GM19467 (cell line): ENCODE measurements around the gene ZNF436.
"Not testable (repeated sequence)": the region's sequence is repeated elsewhere in the genome, so short reads cannot be mapped to it uniquely, and the experiment has no call there.

Source experiments
- ATAC-seq: cut with Tn5 transposase; IDR thresholded peaks from one replicate; pipeline ENCODE4 v1.9.1; 2021; ENCODE audit warnings: mild to moderate bottlenecking, moderate library complexity; ENCODE audit not compliant: unreplicated experiment

ZNF436 gene

DNA sequence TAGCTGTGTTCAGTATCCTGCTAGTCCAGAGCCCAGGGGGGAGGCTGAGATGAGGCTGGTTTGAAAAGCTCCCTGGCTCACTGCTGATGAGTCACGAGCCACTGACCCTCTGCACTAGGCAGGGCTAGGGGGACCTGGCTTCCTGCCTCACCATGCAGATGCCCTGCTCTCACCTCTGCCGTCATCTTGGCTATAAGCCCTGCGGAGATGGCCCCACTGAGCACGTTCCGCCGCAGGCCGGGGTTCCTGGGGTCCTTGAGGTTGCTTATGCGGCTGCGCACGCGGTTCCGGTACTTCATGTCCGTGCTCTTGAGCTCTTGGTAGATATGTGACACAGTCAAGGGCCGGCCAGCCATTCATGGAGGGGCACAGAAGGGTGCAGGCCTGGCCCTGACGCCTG is 24.1 kb upstream of the ZNF436 start:
- no peak for ATAC-seq

DNA sequence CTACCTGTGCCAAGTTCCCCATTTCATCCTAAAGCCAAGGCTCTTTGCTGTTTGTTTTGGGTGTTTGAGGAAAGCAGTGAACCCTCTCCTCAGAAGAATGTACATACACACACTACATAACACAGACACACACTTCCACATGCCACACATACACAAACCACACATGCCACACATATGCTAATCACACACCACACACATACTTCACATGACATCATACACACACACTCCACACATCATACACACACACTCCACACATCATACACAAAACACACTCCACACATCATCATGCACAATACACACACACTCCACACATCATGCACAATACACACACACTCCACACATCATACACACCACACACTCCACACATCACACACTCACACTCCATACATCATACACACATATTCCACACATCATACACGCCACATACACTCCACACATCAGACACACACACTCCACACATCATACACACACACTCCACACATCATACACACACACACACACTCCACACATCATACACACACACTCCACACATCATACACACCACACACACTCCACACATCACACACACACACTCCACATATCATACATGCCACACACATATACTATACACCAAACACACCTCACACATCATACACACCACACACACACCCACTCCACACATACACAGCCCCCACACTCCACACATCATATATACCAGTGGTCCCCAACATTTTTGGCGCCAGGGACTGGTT is 22.7 kb upstream of the ZNF436 start:
- no peak for ATAC-seq

DNA sequence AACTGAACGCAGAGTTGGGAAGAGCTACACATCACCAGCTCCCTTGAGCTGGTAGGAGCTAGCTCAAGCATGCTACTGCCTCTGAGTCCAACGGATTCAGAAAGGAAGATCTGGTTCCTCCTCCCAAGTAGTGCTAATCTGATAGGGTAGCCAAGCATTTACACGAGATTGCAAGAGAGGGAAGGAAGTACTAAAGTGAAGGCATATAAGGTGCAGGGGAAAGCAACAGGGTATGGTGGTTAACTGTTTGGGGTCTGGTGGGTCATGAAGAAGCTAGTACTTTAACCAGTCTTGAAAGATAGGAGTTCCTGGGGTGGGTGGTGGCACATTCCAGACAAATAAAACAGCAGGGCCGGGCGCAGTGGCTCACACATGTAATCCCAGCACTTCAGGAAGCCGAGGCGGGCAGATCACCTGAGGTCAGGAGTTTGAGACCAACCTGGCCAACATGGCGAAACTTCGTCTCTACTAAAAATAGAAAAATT is 20.2 kb upstream of the ZNF436 start:
- ATAC-seq, result no peak

GRCh38 chr1:23387494-23387893 is 17.9 kb upstream of the ZNF436 start:
- no peak for ATAC-seq

GRCh38 chr1:23385119-23385621 is 15.5 kb upstream of the ZNF436 start:
- ATAC-seq, result no peak

DNA sequence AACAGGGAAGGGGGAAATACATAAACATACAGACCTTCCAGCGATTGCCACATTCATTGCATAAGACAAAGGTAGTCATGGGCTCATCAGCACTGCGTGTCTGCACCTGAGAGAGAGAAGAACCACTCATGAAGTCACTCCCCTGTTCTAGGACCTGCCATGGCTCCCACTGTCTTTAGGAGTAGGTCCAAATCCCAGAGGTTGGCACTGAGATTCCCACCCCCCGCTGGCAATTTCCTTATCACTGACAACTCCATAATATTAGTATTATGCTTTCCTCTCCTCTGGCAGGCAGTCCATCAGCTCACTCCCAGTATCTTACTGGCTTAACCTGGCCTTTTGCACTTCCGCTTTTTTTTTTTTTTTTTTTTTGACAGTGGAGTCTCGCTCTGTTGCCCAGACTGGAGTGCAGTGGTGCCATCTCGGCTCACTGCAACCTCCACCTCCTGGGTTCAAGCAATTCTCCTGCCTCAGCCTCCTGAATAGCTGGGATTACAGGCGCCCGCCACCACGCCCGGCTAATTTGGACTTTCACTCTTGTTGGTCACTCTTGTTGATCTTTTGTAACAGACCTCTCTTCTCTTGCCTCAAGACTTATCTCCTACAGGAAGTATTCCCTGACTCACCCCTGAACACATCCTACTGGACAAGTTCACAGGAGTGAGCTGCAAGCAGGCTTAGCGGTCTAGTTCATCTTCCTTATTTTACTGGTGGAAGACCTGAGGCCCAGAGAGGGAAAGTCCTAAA is 14.8 kb upstream of the ZNF436 start:
- no peak for ATAC-seq

GRCh38 chr1:23383577-23384311 is 14.1 kb upstream of the ZNF436 start:
- ATAC-seq, result no peak

GRCh38 chr1:23381233-23381885 is 11.7 kb upstream of the ZNF436 start:
- no peak for ATAC-seq

DNA sequence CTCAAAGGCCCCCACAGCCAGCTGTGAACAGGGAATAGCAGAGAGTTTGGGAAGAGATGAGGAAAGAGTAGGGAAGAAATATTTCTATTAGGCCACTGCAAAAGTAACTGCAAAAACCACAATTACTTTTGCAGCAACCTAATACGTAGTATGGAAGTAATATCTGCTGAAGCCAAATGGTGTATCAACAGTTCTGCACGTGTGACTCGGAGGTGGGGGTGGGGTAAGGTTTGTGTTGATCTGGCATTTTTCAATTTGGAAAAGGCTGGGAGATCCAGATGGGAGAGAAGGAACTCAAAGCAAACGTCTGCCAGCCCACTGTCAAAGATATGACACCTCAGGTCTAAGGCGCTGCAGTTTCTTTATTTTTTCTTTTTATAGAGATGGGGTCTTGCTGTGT is 11.1 kb upstream of the ZNF436 start:
- no peak for ATAC-seq

GRCh38 chr1:23380236-23380635 is 10.6 kb upstream of the ZNF436 start:
- not testable (repeated sequence) for ATAC-seq

DNA sequence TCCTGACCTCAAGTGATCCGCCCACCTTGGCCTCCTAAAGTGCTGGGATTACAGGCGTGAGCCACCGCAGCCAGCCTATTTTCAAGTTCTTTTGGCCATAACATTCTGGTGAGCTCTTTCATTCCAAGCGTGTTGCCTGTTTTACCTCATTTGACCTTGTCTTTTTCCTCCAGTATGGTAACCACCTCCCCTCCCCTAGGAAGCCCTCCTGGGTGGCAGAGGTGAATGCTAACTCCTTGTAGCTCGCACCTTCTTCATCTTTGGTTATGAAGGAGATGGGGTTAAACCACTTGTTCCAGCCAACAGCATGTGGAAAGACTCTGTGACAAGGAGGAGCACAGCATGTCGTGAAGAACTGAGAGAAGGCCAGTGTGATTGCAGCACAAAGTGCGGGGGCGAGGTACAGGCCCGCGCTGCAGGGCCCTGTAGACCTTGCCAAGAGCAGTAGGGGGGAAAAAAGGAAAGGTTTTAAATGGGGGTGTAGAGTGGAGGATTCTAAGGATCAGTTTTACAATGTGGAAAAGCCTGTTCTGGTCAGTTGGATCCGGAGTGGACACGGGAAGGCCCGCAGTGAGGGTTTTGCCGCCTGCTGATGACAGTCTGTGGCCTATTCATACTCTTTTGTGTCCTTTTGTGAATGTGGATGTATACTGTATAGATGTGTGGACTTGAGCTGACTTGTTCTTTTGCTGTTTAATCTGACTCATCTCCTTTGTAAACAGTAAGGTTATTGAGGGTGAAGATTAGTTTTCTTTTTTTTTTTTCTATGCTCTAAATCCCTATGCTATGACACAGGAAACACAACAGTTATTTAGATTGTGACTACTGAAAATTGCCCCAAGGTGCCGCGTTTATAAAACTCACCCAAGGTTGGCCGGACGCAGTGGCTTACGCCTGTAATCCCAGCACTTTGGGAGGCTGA is 7.5 kb upstream of the ZNF436 start:
- no peak for ATAC-seq

DNA sequence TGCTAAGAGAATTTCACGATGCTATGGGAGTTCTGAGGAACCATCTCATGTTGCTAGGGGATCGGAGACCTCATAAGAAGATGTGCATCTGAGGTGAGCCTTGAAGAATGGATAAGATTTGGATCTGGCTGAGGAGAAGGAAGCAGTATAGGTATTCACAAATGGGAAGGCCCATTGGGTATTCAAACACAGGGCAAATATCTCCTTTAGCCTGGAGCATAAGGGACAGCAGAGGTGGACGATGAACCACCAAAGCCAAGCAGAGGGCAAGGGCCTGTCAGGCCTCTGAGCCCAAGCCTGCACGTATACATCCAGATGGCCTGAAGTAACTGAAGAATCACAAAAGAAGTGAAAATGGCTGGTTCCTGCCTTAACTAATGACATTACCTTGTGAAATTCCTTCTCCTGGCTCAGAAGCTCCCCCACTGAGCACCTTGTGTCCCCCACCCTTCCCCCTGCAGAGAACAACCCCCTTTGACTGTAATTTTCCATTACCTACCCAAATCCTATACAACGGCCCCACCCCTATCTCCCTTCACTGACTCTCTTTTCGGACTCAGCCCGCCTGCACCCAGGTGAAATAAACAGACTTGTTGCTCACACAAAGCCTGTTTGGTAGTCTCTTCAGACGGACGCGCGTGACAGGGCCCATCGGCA is 4.6 kb upstream of the ZNF436 start:
- ATAC-seq, result not testable (repeated sequence)

GRCh38 chr1:23371987-23372880 is 2.6 kb upstream of the ZNF436 start:
- no peak for ATAC-seq

DNA sequence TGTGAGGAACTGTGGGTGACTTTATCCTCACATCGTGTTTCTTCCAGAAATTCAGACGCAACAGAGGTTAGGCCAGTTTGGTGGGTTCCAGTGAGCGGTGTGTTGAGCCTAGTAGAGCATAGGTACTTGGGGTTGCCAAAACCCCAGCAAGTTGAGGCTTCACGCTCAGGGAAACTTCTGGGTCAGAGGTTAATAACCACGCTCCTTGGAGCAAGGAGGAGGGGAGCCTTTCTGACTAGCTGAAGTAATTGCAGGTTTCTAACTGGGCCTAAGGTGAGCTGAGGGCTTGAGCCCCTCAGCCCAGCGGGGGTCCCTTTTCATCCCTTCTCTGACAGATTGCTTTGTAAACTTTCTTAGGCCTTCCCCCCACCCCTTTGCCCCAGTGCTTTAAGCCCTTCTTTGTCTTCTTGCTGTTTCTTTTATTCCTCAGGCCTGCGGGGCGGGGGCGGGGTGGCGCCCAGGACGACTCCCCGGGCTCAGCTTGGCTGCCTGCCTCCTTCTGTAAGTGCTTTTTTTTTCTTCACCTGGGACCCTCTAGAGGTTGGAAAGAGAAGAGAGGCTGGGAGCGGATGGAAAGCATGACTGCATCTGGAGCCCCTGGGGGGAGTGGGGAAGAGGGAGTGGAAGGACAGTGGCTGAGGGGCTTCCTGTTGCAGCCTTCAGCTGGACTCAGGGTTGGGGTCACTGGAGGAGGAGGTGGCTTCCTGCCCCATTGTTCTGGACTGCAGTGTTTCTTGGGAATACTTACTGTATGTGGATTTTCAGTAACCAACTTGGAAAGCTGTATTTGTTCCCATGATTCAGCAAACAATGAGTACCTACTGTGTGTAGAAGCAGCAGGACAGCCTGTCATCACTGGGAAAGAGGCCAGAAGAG is 1.3 kb upstream of the ZNF436 start:
- ATAC-seq, result no peak

DNA sequence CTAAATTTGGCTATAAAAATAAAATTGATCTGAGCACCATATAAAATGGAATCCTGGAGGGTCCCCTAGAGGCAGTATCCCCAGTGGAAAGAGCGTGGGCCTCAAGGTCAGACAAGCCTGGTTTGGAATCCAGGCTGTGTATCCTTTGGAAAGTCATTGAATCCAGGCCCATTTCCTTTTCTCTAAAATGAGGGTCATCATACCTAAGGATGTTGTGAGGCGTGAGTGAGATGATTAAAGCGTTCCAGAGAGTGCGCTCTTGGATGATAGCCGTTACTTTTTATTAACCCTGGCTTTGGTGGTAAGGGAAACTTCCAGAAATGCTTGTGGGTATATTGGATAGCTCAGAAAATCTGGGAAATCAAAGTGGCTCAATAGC is 683 bp upstream of the ZNF436 start:
- ATAC-seq, result no peak

GRCh38 chr1:23368562-23369334 is 888 bp downstream of the ZNF436 start:
- ATAC-seq, result peak; percentile 49
